Parathyroid adenoma (tissue), 2 donors: ENCODE data around the gene EMP3.

Experiments
- H2AFZ ChIP-seq: fragments of 300-600 bp; sonication (generic); one replicate; pipeline ENCODE4 v1.7.0; 2017; ENCODE audit warnings: antibody characterized with exemption, mild to moderate bottlenecking
- H3K27ac ChIP-seq: fragments of 300-600 bp; sonication (generic); one replicate; pipeline ENCODE4 v1.7.0; 2017
- H3K27me3 ChIP-seq: fragments of 300-600 bp; sonication (generic); one replicate; pipeline ENCODE4 v1.7.0; 2017; ENCODE audit warnings: low read length; ENCODE audit not compliant: control insufficient read depth, insufficient read depth
- H3K36me3 ChIP-seq: fragments of 300-600 bp; sonication (generic); one replicate; pipeline ENCODE4 v1.7.0; 2017; ENCODE audit warnings: low read length; ENCODE audit not compliant: control insufficient read depth, insufficient read depth
- H3K4me1 ChIP-seq: fragments of 300-600 bp; sonication (generic); one replicate; pipeline ENCODE4 v1.7.0; 2017; ENCODE audit warnings: control low read depth
- H3K4me2 ChIP-seq: fragments of 300-600 bp; sonication (generic); one replicate; pipeline ENCODE4 v1.7.0; 2017; ENCODE audit warnings: low read length
- H3K4me3 ChIP-seq: fragments of 300-600 bp; sonication (generic); one replicate; pipeline ENCODE4 v1.7.0; 2017; ENCODE audit warnings: low read depth, low read length
- H3K79me2 ChIP-seq: fragments of 300-600 bp; sonication (generic); one replicate; pipeline ENCODE4 v1.7.0; 2017; ENCODE audit warnings: control low read depth
- H3K9ac ChIP-seq: fragments of 300-600 bp; sonication (generic); one replicate; pipeline ENCODE4 v1.7.0; 2017; ENCODE audit warnings: mild to moderate bottlenecking
- H3K9me3 ChIP-seq: fragments of 300-600 bp; sonication (generic); one replicate; pipeline ENCODE4 v1.7.0; 2017; ENCODE audit warnings: low read length; ENCODE audit not compliant: control insufficient read depth
- CTCF ChIP-seq: fragments of 300-600 bp; sonication (generic); IDR thresholded peaks from one replicate; pipeline ENCODE4 v1.7.0; 2017; ENCODE audit warnings: antibody characterized with exemption, mild to moderate bottlenecking
- donor health status: primary hyperparathyroidism.

EMP3 gene

GRCh38 chr19:48296963-48297734, 28.2 kb upstream of the EMP3 start:
- Histone ChIP-seq H3K9me3 (no peaks in the 10 kb centered on the region), H3K36me3 (no peaks in the 10 kb centered on the region), H3K27me3 (no peaks in the 10 kb centered on the region), H2AFZ (no peak overlapping the region), H3K9ac (no peak overlapping the region), H3K79me2 (no peaks in the 10 kb centered on the region), H3K27ac (no peak overlapping the region), H3K4me3 (no peak overlapping the region), H3K4me2 (no peak overlapping the region), H3K4me1 (no peaks in the 10 kb centered on the region)
- no peak for TF ChIP-seq CTCF

GRCh38 chr19:48297975-48298374, 27.4 kb upstream of the EMP3 start:
- no peaks in the 10 kb centered on the region for H3K4me1 ChIP-seq
- no peaks in the 10 kb centered on the region for H3K36me3 ChIP-seq
- no peak overlapping the region for H3K4me3 ChIP-seq
- H3K27me3 ChIP-seq: no peaks in the 10 kb centered on the region
- no peak overlapping the region for H2AFZ ChIP-seq
- H3K4me2 ChIP-seq: no peak overlapping the region
- H3K79me2 ChIP-seq: no peaks in the 10 kb centered on the region
- TF ChIP-seq CTCF: no peak
- H3K9me3 ChIP-seq: no peaks in the 10 kb centered on the region
- H3K27ac ChIP-seq: no peak overlapping the region
- H3K9ac ChIP-seq: no peak overlapping the region

GRCh38 chr19:48301886-48302599, 23.3 kb upstream of the EMP3 start:
- no peaks in the 10 kb centered on the region for H3K79me2 ChIP-seq
- no peak overlapping the region for H3K27ac ChIP-seq
- no peak overlapping the region for H3K4me3 ChIP-seq
- no peaks in the 10 kb centered on the region for H3K36me3 ChIP-seq
- H3K4me2 ChIP-seq: no peak overlapping the region
- H3K27me3 ChIP-seq: no peaks in the 10 kb centered on the region
- no peaks in the 10 kb centered on the region for H3K4me1 ChIP-seq
- H3K9me3 ChIP-seq: no peaks in the 10 kb centered on the region
- H2AFZ ChIP-seq: no peak overlapping the region
- no peak for TF ChIP-seq CTCF
- no peak overlapping the region for H3K9ac ChIP-seq

GRCh38 chr19:48302600-48302959, 22.8 kb upstream of the EMP3 start:
- TF ChIP-seq CTCF: no peak

GRCh38 chr19:48303367-48303766, 22.0 kb upstream of the EMP3 start:
- TF ChIP-seq CTCF: no peak
- no peak overlapping the region for H3K27ac ChIP-seq
- no peak overlapping the region for H3K4me3 ChIP-seq
- no peaks in the 10 kb centered on the region for H3K9me3 ChIP-seq
- H3K27me3 ChIP-seq: no peaks in the 10 kb centered on the region
- H3K36me3 ChIP-seq: no peaks in the 10 kb centered on the region
- no peak overlapping the region for H2AFZ ChIP-seq
- H3K9ac ChIP-seq: no peak overlapping the region
- H3K4me2 ChIP-seq: no peak overlapping the region
- H3K79me2 ChIP-seq: no peaks in the 10 kb centered on the region
- H3K4me1 ChIP-seq: no peaks in the 10 kb centered on the region

More at GRCh38 chr19:48302600-48302959, 22.8 kb upstream of the EMP3 start:
- Histone ChIP-seq H3K4me3 (no peak overlapping the region), H3K27me3 (no peaks in the 10 kb centered on the region), H3K4me1 (no peaks in the 10 kb centered on the region), H3K9ac (no peak overlapping the region), H2AFZ (no peak overlapping the region), H3K79me2 (no peaks in the 10 kb centered on the region), H3K27ac (no peak overlapping the region), H3K9me3 (no peaks in the 10 kb centered on the region), H3K36me3 (no peaks in the 10 kb centered on the region), H3K4me2 (no peak overlapping the region)
